HG02840 (cell line): ENCODE results near the gene SPTBN2.
"Not testable (repeated sequence)": the region's sequence is repeated elsewhere in the genome, so short reads cannot be mapped to it uniquely, and the experiment has no call there.

Experiments used
- ATAC-seq: cut with Tn5 transposase; IDR thresholded peaks from one replicate; pipeline ENCODE4 v1.9.1; 2021; ENCODE audit warnings: mild to moderate bottlenecking, moderate library complexity, moderate number of reproducible peaks; ENCODE audit not compliant: unreplicated experiment, low FRiP score

Gene SPTBN2

DNA sequence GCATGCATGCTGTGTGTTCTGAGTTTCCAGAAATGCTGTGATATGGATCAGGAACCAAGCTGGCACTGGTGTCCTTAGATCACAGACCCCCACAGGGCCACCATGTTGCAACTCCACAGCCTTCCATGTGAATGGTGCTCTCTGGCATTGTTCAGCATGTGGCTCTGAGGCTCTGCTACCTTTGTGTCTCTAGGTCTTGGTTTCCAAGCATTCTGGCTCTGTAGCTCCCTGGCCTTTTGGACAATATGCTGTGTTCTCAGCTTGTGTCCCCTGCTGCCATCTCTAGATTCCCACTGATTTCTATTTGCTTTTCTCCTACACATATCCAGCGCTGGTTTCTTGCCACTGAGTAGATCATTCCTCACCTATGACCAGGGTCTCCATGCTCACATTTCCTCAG lies 3.9 kb downstream of the SPTBN2 start:
- no peak for ATAC-seq

DNA sequence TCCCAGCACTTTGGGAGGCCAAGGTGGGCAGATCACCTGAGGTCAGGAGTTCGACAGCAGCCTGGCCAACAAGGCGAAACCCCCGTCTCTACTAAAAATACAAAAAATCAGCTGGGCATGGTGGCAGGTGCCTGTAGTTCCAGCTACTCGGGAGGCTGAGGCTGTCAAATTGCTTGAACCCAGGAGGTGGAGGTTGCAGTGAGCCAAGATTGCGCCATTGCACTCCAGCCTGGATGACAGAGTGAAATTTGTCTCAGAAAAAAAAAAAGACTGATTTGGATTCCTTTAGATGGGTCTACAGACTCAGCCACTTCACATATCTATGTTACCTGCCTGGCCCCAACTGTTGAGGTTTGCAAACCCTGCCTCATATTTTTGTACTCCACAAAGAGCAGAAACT lies 4.8 kb downstream of the SPTBN2 start:
- ATAC-seq: not testable (repeated sequence)

DNA sequence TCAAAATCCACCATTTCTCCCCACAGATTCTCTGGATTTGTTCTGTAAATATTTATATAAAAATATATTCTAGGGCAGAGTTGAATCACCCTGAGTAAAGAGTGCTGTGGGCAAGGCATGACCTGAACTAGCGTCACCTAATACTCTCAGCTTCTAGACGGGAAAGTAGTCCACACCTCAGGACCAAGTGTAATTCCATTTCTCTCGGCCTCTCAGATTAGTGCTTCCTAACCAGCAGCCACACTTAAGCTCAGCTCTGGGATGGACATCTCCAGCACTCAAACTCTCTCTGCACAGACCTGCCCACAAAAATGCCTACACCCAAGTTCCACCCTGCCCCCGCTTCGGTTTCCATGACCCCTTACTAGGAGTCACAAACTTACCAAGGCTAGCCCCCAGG lies 5.3 kb downstream of the SPTBN2 start:
- ATAC-seq: no peak

DNA sequence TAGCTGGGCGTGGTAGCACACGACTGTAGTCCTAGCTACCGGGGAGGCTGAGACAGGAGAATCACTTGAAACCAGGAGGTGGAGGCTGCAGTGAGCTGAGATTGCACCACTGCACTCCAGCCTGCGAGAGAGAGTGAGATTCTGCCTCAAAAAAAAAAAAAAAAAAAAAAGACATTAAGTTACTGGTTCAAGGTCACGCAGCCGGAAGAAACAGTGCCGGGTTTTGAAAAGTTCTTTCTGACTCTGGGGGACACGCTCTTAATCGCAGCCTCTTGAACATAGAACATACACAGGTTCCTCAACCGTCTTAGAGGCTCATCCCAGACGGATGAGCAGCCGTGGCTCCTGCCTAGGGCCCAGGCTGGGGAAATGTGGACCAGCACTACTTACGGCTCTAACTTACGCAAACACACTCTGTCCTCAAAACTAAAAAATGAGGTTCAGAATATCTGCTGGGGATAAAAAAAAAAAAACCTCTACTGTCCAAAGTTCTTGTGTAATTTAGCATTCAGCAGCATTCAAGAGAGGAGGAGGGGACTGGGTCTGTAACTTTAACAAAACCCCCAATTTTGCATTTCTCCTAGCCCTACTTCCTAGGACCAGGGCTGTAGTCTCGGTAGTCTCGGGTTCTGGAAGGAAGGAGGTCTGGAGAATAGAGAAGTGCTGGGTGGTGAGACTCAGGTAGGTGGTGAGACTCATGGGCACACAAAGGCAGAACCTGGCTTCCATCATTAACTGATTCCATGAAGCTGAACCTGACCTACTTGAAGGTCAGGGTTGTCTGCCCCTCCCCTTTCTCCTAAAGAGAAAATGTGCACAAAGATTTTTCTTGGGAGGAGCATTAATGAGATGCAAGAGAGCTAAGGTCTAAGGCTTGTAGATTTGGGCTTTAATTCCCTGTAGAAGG lies 6.0 kb downstream of the SPTBN2 start:
- ATAC-seq: no peak

DNA sequence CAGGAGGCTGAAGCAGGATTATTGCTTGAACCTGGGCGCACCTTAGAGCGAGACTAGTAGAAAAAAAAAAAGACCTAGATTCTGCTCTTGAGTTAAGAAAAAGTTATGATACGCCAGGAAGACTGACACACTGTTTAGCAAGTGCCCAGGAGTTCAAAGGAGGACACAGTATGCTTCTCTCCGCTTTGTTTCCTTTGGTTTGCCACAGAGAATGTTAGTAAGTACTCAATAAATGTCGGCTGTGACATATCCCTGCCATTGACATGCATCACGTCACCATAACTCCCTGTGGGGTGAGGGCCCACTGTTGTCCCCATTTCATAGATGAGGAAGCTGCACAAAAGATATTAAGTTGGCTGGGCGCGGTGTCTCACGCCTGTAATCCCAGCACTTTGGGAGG lies 7.1 kb downstream of the SPTBN2 start:
- ATAC-seq: no peak

DNA sequence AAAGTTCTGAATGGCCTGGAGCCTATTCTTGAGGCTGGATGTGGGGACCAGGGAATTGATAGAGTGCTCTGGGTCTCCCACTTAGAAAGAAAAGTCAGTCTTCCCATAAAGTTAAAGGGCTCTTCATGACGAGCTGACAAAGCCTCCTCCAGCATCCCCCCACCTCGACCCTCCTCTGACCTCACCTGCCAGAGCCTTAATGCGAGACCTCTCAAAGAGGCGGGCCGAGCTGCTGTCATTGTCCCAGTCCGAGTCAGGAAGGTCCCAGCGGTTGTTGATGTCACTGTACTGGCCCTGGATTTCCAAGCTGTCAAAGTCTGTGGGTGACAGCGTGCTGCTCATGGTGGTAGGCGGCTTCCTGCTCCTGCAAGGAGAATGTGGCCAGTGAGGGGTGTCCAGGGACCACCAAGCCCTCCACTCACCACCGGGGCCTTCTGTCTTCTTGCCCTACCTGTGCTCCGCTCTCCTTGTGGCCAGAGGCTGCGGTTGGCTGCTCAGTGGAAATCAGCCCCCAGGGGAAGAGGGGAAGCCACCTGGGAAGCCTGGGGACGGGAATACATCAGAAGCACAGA lies 8.0 kb downstream of the SPTBN2 start:
- no peak for ATAC-seq

DNA sequence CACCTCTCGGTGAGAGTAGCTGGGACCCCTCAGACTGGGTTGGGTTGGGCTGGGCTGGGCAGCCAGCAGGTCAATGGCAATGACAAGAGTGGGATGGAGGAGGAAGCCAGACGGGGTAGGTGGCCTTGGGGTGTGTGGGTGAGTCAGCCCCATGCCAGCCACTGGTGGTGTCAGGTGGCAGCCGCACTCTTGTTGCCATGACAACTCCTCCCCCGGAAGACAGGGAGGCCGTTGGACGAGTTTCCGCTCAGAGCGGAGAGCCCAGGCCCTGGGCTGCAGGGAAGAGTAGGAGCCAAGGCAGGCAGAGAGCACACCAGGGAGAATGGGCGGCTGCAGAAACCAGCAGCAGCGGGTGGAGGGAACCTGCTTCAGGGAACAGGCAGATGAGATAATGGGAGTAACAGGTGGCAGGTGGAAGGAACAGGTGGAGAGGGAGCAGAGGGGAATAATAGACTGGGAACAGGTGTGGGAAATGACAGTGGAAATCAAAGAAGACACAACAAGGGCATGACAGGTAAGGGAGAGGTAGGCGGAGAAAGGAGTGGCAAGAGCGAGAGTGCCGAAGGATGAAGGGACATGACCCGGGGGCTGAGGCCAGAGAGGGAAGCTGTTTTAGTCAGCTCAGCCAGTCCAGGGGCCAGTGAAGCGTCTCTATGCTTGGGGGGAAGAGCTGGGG lies 8.7 kb downstream of the SPTBN2 start:
- no peak for ATAC-seq

DNA sequence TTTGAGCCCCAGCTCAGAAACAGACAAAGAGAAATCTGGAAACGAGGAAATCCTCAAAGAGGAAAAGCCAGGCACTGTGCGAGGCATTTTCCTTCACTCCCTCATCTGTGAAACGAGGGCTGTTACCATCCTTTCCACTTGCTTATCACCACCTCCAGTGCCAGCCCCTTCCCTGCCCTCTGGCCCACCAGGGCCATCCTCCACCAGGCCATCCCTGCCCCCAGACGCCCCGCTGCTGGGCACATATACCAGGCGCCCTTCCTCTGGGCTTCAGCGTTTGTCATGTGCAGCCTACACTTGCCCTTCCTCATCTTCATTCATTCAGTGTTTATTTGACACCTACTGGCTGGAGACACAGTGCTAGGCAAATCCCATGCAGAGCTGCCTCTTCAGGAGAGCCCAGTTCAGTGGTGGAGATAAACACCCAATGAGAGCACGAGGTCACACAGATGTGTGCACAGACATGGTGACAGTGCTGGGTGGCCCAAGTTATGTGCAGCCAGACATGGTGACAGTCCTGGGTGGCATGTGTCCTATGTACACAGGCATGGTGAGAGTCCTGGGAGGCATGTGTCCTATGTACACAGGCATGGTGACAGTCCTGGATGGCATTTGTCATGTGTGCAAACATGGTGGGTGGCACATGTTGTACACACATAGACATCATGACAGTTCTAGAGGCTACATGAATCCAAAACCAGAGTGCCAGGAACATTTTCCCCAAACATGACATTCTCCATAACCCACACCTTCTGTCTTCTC lies 9.7 kb downstream of the SPTBN2 start:
- ATAC-seq: no peak

DNA sequence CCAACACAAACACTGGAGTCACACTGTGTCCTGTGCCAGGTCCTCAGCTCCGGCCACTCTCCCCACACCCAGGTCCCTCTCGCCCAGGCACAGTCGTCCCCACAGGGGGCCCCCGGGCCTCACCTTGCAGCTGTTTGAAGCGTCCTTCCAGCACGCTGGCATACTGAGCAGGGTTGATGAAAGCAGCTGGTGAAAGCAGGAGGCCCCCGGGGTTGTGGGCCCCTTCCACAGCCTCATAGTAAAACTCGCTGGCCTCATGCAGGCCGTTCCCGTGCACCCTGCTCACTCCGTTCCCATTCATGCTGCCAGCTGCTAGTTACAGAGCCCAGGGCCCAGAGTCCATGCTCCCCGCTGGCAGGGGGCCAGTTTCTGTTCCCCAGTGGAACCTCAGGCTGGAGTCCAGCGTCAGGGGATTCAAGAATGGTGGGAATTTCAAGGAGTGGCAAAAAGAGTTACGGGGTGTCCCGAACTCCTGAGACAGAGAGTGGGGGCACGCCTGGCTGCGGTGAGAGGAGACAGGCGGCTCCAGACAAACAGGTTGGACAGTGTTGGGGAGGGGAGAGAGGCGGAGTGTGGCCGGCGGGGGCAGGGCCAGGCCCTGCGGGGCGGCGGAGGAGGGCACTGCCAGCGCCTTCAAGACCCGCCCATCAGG lies 10.6 kb downstream of the SPTBN2 start:
- no peak for ATAC-seq

DNA sequence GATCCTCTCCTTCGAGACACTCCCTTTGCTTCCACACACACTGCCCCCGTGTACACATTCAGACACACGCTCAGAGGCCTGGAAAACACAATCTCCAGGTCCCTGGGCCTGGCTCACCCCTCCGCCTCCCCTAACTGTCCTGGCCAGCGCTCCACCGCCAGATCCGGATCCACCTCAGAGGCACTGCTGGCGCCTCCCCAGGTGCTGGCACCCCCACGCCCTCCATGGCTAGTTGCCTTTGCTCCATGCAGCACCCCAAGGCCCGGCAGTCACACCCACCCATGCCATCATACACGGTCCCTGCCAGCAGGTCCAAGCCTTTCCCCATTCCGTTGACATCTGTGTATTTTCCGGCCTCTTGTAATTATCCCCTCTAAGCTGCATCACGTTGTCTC lies 11.1 kb downstream of the SPTBN2 start:
- no peak for ATAC-seq

DNA sequence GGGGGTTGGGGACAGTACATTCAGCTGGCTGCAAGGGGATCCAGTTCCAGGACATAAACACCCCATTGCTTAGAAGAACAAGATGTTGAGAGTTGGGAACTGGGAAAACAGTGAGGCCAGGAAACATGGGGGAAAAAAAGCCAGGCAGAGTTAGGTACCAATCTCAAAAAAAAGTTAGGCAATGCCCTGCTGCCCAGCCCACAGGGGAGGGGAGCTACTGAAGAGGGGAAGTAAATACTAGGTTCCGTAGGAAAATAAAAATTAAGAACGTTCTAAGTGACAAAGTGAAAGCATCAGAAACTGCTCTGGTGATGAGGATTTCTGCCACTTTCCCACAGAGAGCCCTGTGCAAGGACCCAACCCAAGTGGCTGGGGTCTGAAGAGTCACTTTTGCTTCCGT lies 12.0 kb downstream of the SPTBN2 start:
- ATAC-seq: no peak

DNA sequence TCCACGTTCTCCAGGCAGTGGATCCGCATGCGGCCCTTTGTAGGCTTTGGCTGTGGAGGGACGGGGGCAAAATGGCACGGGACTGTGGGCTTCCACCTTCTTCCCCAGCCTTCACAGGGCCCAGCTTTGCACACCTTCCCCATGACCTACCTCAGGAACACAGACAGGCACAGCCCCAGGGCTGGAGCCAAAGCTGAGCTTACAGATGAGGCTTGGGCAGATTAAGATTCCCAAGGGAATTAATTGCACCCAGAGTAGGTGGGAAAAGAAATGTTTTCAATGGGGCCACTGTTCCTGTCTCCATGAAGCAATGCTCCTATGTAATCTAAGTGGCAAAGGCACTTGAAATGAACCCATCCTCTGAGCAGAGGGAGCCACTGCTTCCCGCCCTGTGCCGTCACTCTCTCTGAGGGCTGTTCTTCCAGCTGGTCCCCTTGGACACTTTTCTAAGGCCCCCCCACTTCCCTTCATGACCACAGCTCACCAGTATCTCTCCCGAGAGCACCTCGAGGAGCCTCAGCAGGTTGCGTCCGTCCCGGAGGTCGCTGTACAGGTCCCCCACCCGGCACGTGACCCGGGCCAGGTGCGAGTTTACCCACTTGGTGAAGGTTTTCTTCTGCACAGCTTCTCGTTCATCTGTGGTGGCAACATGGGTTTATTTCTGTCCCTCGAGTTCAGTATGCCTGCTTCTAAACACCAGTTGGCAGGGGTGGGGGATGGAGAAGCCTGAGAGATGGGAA lies 13.5 kb downstream of the SPTBN2 start:
- ATAC-seq: no peak

DNA sequence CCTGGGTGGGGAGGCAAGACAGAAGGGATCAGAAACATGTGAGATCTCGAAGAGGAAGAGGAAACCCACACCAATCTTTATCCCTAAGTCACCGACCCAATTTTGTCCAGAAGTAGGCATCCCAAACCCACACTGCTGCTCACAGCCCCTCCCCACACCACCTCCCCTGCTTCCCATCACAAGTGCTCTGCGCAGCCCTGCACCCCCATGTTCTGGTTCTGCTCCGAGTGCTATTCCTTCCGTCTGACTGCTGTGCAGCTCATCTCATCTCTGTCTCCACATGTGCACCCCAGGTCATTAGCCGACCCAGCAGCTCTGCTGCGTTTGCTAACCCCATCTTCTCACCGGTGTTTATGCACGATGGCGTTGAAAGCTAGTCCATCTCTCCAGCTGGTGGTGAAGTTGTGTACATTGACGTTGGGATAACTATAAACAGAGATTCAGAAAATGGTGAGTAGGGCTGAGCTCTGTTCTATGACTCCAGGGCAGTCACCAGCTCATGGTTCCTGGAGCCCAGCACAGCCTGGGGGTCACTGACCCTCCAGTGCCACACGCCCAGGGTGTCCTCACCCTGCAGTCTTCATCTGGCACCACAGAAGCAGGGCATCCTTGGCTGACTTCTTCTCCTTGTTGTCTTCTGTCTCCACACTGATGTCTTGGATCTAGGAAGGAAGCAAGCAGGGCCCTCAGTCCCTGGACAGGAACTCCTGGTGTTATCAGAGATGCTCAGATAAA lies 15.1 kb downstream of the SPTBN2 start:
- ATAC-seq: no peak

DNA sequence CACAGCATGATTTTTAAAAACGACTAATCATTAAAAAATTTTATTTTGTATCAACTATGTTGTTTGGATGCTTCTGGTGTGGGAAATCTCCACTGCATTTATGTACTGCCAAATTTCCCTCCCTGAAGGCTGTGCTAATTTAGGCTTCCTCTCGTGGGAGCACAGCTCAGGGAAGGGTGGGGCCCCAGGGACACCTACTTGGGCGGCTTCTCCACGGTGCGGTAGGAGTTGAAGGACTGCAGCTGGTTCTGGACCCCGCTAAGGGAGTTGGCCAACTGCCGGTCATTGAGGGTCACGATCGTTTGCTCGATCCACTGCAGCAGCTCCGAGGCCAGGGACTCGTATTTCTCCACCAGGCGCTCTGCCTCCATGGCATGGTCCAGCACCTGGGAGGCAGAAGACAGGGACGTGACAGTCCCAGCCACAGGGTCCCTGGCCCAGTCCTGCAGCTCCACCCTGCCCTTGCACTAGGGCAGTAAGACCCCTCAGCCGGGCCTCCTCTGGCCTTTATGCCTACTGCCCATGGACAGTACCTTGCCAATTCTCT lies 18.6 kb downstream of the SPTBN2 start:
- no peak for ATAC-seq

DNA sequence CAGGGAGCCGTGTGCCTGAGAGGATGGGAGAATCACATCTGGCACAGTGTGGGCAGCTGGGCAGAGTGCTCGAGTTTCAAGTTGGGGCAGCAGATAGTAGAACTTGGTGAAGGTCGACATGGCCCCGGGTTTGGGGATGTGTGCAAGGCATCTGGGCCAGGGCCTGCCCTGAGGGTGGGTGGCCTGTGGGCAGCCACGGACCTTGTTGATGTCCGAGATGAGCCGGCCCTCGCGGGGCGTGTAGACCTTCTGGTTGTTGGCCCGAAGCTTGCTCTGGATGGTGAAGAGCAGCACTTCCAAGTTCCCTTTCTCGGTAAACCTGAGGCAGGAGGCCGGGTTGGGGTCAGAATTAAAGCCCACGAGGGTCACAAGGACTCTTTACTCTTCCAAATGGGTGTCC lies 20.3 kb downstream of the SPTBN2 start:
- no peak for ATAC-seq

DNA sequence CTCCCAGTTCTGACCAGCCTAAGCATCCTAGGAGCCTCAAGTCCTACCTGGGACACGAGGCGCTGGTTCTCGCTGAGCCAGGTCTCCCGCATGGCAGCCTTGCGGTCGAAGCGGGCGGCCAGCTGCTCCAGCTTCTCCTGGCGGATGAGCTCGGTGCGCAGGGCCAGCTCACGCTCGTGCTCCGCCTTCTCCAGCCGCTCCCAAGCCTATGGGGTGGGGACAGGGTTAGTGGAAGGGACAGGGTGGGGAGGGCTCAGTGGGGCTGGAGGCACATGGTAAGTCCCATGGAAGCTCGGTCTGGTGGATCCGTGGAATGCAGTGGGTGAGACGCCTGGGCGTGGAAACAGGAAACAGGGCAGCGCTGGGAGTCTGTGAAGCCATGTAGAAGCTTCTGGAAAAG lies 20.9 kb downstream of the SPTBN2 start:
- ATAC-seq: no peak

DNA sequence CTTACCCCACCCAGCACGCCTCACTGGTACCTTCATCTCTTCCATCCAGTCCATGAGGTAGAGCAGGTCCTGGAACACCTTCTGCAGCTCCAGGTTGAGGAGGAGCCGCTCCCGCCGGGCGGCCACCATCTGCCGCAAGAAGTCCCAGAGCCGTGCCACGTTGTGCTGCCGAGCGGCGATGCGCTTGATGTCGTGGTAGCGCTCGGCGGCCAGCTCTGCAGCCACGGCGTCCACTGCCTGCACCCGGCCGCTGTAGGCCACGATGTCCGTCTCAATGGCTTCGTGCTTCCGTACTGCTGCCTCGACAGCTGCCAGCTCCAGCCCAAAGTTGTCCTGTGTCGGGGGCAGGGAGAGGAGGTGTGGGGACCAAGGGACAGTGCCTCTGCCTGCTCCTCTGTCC lies 21.5 kb downstream of the SPTBN2 start:
- ATAC-seq: no peak

DNA sequence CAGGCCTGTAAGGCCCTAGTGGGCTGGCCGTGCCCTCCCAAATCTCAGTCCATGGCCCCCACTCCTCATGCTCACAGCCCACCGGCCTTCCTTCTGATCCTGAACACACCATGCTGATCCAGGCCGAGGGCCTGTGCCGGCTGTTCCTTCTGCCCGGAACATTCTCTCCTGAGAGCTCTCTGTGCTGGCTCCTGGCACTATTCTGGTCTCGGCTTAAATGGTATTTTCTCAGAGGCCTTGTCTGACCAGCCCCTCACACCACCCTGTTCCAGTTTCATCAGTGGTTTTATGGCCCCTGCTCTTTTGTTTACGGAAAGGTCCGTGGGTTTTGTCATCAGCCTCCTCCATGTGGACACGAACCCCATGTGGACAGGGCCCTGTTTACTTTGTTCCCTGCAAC lies 22.0 kb downstream of the SPTBN2 start:
- ATAC-seq: no peak
